ENCODE results near the gene ATP10D.
"Not testable (repeated sequence)": the region's sequence is repeated elsewhere in the genome, so short reads cannot be mapped to it uniquely, and the experiment has no call there.

Gene ATP10D

DNA sequence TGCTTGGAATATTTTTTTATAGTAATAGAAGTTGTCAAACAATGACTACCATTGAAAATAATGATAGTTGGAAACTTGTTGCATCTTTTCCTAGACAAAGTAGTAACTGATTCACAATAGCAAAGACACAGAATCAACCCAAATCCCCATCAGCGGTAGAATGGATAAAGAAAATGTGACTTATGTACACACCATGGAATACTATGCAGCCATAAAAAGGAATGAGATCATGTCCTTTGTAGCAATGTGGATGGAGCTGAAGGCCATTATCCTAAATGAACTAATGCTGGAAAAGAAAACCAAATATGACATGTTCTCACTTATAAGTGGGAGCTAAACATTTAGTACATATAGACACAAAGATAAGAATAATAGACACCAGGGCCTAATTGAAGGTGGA lies 49.7 kb downstream of the ATP10D start:
- no peak overlapping the region for H3K9ac ChIP-seq (ENCODE audit: low read length in 2 of 2)
- peaks cover 2 to 13% of the 10 kb centered on the region in 2 donors for H3K36me3 ChIP-seq (ENCODE audit: control insufficient read depth in 2 of 2, insufficient read depth in 2 of 2, low read length in 2 of 2)
- no peaks in the 10 kb centered on the region for H3K27me3 ChIP-seq (ENCODE audit: control insufficient read depth in 1 of 2, insufficient read depth in 2 of 2, low read length in 2 of 2)
- no peak overlapping the region for H3K4me3 ChIP-seq (ENCODE audit: low read length in 2 of 2)
- H3K4me1 ChIP-seq (ENCODE audit: control insufficient read depth, insufficient read depth, low read length) = peaks cover 6% of the 10 kb centered on the region
- H3K27ac ChIP-seq (ENCODE audit: low read length) = no peak overlapping the region
- no peaks in the 10 kb centered on the region for H3K9me3 ChIP-seq (ENCODE audit: control insufficient read depth in 2 of 2, low read length in 2 of 2)

- H3K27me3 ChIP-seq (ENCODE audit: control insufficient read depth in 1 of 2, insufficient read depth in 2 of 2, low read length in 2 of 2) = no peaks in the 10 kb centered on the region
- H3K4me3 ChIP-seq (ENCODE audit: low read length in 2 of 2) = no peak overlapping the region
- H3K36me3 ChIP-seq (ENCODE audit: control insufficient read depth in 2 of 2, insufficient read depth in 2 of 2, low read length in 2 of 2) = peaks cover 2 to 13% of the 10 kb centered on the region in 2 donors
- H3K27ac ChIP-seq (ENCODE audit: low read length) = no peak overlapping the region
- H3K9ac ChIP-seq (ENCODE audit: low read length in 2 of 2) = no peak overlapping the region
- H3K4me1 ChIP-seq (ENCODE audit: control insufficient read depth, insufficient read depth, low read length) = peaks cover 6% of the 10 kb centered on the region
- no peaks in the 10 kb centered on the region for H3K9me3 ChIP-seq (ENCODE audit: control insufficient read depth in 2 of 2, low read length in 2 of 2)
Observed at GRCh38 chr4:47535567-47536147, 50.6 kb downstream of the ATP10D start.

- H3K4me3 ChIP-seq (ENCODE audit: low read length in 2 of 2) = no peak overlapping the region
- peaks cover 2% of the 10 kb centered on the region for H3K4me1 ChIP-seq (ENCODE audit: control insufficient read depth, insufficient read depth, low read length)
- no peak overlapping the region for H3K27ac ChIP-seq (ENCODE audit: low read length)
- peaks cover 2 to 16% of the 10 kb centered on the region in 2 donors for H3K36me3 ChIP-seq (ENCODE audit: control insufficient read depth in 2 of 2, insufficient read depth in 2 of 2, low read length in 2 of 2)
- H3K9ac ChIP-seq (ENCODE audit: low read length in 2 of 2) = no peak overlapping the region
- no peaks in the 10 kb centered on the region for H3K27me3 ChIP-seq (ENCODE audit: control insufficient read depth in 1 of 2, insufficient read depth in 2 of 2, low read length in 2 of 2)
- no peaks in the 10 kb centered on the region for H3K9me3 ChIP-seq (ENCODE audit: control insufficient read depth in 2 of 2, low read length in 2 of 2)
Observed at GRCh38 chr4:47536966-47537365, 51.9 kb downstream of the ATP10D start.

DNA sequence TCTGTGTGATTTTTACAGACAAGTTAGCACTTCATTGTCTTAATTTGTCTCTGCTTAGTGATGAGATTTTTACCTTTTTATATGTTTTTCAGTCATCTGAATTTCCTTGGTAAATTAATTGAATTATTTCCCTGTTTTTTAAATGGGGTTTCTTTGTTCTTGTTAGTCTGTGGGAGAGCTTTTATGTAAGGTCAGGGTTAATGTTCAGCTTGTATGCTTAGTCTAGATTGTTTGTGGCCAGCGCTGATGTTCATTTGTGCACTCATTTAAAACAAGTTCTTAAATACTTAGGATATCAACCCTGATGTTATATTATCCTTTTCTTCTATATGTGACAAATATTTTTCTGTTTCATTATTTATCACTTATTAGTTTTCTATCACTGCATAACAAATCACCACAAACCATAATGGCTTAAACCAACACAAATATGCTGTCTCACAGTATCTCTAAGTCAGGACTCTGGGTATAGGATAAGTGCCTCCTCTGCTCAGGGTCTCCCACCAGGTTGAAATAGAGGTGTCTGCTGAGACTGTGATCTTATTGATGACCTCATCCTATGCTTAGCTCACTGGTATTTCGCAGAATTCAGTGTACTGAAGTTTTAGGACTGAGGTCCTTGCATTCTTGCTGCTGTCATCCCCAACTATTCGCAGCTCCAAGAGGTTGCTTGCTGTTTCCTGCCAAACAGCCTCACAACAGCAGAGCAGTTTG lies 53.2 kb downstream of the ATP10D start:
- Histone ChIP-seq H3K27ac (ENCODE audit: low read length) (no peak overlapping the region), H3K36me3 (ENCODE audit: control insufficient read depth in 2 of 2, insufficient read depth in 2 of 2, low read length in 2 of 2) (peaks cover 2 to 16% of the 10 kb centered on the region in 2 donors), H3K9me3 (ENCODE audit: control insufficient read depth in 2 of 2, low read length in 2 of 2) (no peaks in the 10 kb centered on the region), H3K27me3 (ENCODE audit: control insufficient read depth in 1 of 2, insufficient read depth in 2 of 2, low read length in 2 of 2) (no peaks in the 10 kb centered on the region), H3K4me3 (ENCODE audit: low read length in 2 of 2) (no peak overlapping the region), H3K9ac (ENCODE audit: low read length in 2 of 2) (no peak overlapping the region), H3K4me1 (ENCODE audit: control insufficient read depth, insufficient read depth, low read length) (no peaks in the 10 kb centered on the region)

DNA sequence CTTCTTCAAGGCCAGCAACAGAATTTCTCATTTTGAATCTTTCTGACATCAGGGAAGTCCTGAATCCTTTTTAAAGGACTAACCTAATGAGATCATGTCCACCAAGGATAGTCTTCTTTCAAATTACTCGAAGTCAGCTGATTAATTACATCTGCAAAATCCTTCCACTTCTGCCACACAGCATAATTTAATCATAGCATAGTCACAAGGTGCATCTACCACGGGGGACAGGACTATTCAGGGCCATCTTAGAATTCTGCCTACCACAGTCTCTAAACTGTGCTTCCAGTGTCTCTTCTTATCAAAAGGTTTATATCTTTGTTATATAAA lies 53.7 kb downstream of the ATP10D start:
- Histone ChIP-seq H3K36me3 (ENCODE audit: control insufficient read depth in 2 of 2, insufficient read depth in 2 of 2, low read length in 2 of 2) (peaks cover 2 to 16% of the 10 kb centered on the region in 2 donors), H3K9ac (ENCODE audit: low read length in 2 of 2) (no peak overlapping the region), H3K9me3 (ENCODE audit: control insufficient read depth in 2 of 2, low read length in 2 of 2) (no peaks in the 10 kb centered on the region), H3K4me3 (ENCODE audit: low read length in 2 of 2) (no peak overlapping the region), H3K4me1 (ENCODE audit: control insufficient read depth, insufficient read depth, low read length) (no peaks in the 10 kb centered on the region), H3K27me3 (ENCODE audit: control insufficient read depth in 1 of 2, insufficient read depth in 2 of 2, low read length in 2 of 2) (no peaks in the 10 kb centered on the region), H3K27ac (ENCODE audit: low read length) (no peak overlapping the region)

DNA sequence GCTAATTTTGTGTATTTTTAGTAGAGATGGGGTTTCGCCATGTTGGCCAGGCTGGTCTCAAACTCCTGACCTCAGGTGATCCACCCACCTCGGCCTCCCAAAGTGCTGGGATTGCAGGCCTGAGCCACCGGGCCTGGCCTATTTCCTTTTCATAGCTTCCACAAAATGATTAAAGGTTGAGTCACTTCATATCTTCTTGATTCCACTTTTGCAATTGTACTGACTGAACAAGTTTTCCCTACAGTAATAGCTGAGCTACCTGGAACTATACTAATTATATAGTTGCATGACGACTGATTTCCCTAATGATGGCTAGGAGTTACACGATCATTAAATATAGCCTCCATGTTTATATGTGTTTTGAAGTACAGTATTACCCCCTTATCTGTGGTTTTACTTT lies 57.6 kb downstream of the ATP10D start:
- H3K4me1 ChIP-seq (ENCODE audit: control insufficient read depth, insufficient read depth, low read length); H3K9me3 ChIP-seq (ENCODE audit: control insufficient read depth in 2 of 2, low read length in 2 of 2); H3K9ac ChIP-seq (ENCODE audit: low read length in 2 of 2); H3K27ac ChIP-seq (ENCODE audit: low read length); H3K4me3 ChIP-seq (ENCODE audit: low read length in 2 of 2); H3K27me3 ChIP-seq (ENCODE audit: control insufficient read depth in 1 of 2, insufficient read depth in 2 of 2, low read length in 2 of 2): not testable (repeated sequence)
- H3K36me3 ChIP-seq (ENCODE audit: control insufficient read depth in 2 of 2, insufficient read depth in 2 of 2, low read length in 2 of 2) = peaks cover 14 to 21% of the 10 kb centered on the region in 2 donors

GRCh38 chr4:47543331-47543730 lies 58.3 kb downstream of the ATP10D start:
- Histone ChIP-seq H3K4me1 (ENCODE audit: control insufficient read depth, insufficient read depth, low read length) (no peaks in the 10 kb centered on the region), H3K36me3 (ENCODE audit: control insufficient read depth in 2 of 2, insufficient read depth in 2 of 2, low read length in 2 of 2) (peaks cover 18 to 23% of the 10 kb centered on the region in 2 donors), H3K4me3 (ENCODE audit: low read length in 2 of 2) (no peak overlapping the region), H3K27ac (ENCODE audit: low read length) (no peak overlapping the region), H3K27me3 (ENCODE audit: control insufficient read depth in 1 of 2, insufficient read depth in 2 of 2, low read length in 2 of 2) (no peaks in the 10 kb centered on the region), H3K9me3 (ENCODE audit: control insufficient read depth in 2 of 2, low read length in 2 of 2) (no peaks in the 10 kb centered on the region), H3K9ac (ENCODE audit: low read length in 2 of 2) (no peak overlapping the region)

DNA sequence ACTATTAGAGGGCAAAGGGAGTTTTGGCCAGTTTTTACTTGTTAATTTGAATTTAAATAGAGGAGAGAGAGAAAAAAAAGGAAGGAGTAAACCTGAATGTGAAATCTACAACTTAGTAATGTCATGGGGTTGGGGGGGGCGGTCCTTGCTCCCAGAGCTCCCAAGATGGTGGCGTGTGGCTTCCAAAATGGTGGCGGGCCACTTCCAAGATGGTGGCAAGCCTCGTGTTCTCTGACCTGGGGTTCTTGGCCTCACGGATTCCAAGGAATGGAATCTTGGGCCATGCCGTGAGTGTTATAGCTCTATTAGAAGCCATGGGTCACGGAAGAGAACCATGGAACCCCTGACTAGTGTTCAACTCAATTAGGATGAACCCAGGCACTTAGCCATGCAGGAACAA lies 65.3 kb downstream of the ATP10D start:
- not testable (repeated sequence) for H3K27me3 ChIP-seq (ENCODE audit: control insufficient read depth in 1 of 2, insufficient read depth in 2 of 2, low read length in 2 of 2); H3K4me1 ChIP-seq (ENCODE audit: control insufficient read depth, insufficient read depth, low read length); H3K9me3 ChIP-seq (ENCODE audit: control insufficient read depth in 2 of 2, low read length in 2 of 2); H3K27ac ChIP-seq (ENCODE audit: low read length); H3K9ac ChIP-seq (ENCODE audit: low read length in 2 of 2); H3K4me3 ChIP-seq (ENCODE audit: low read length in 2 of 2)
- H3K36me3 ChIP-seq (ENCODE audit: control insufficient read depth in 2 of 2, insufficient read depth in 2 of 2, low read length in 2 of 2) = peaks cover 20 to 27% of the 10 kb centered on the region in 2 donors

GRCh38 chr4:47550899-47551548 lies 65.9 kb downstream of the ATP10D start:
- H3K27ac ChIP-seq (ENCODE audit: low read length) = no peak overlapping the region
- H3K4me1 ChIP-seq (ENCODE audit: control insufficient read depth, insufficient read depth, low read length) = no peaks in the 10 kb centered on the region
- H3K9ac ChIP-seq (ENCODE audit: low read length in 2 of 2) = no peak overlapping the region
- H3K9me3 ChIP-seq (ENCODE audit: control insufficient read depth in 2 of 2, low read length in 2 of 2) = no peaks in the 10 kb centered on the region
- H3K36me3 ChIP-seq (ENCODE audit: control insufficient read depth in 2 of 2, insufficient read depth in 2 of 2, low read length in 2 of 2) = peaks cover 20 to 27% of the 10 kb centered on the region in 2 donors
- no peaks in the 10 kb centered on the region for H3K27me3 ChIP-seq (ENCODE audit: control insufficient read depth in 1 of 2, insufficient read depth in 2 of 2, low read length in 2 of 2)
- H3K4me3 ChIP-seq (ENCODE audit: low read length in 2 of 2) = no peak overlapping the region

- no peaks in the 10 kb centered on the region for H3K27me3 ChIP-seq (ENCODE audit: control insufficient read depth in 1 of 2, insufficient read depth in 2 of 2, low read length in 2 of 2)
- peaks cover 14 to 25% of the 10 kb centered on the region in 2 donors for H3K36me3 ChIP-seq (ENCODE audit: control insufficient read depth in 2 of 2, insufficient read depth in 2 of 2, low read length in 2 of 2)
- H3K4me3 ChIP-seq (ENCODE audit: low read length in 2 of 2) = no peak overlapping the region
- no peaks in the 10 kb centered on the region for H3K9me3 ChIP-seq (ENCODE audit: control insufficient read depth in 2 of 2, low read length in 2 of 2)
- no peak overlapping the region for H3K27ac ChIP-seq (ENCODE audit: low read length)
- H3K4me1 ChIP-seq (ENCODE audit: control insufficient read depth, insufficient read depth, low read length) = no peaks in the 10 kb centered on the region
- no peak overlapping the region for H3K9ac ChIP-seq (ENCODE audit: low read length in 2 of 2)
Observed at GRCh38 chr4:47551682-47552081, 66.6 kb downstream of the ATP10D start.

Measured in stomach smooth muscle (tissue), 2 donors.